ENCODE measurements around the gene DNAJB7. TPM values are rescaled to one million over a fixed set of nuclear protein-coding genes. Genes with fewer than 3 reads are reported as not detected.

The DNAJB7 gene
- total RNA-seq, 1 experiment from 2014 or later: not detected

GRCh38 chr22:40857309-40857855 is 4.5 kb downstream of the DNAJB7 start:
- no peak overlapping the region for H2AFZ ChIP-seq (ENCODE audit: low read length)
- no peak overlapping the region for H2BK12ac ChIP-seq (ENCODE audit: insufficient read length, low read depth, low read length)
- H3K4me1 Mint-ChIP-seq: peaks cover 26 to 28% of the 10 kb centered on the region in 2 experiments
- no peak overlapping the region for H4K8ac ChIP-seq (replicated peaks; ENCODE audit: insufficient read length, low read depth, low read length)
- H3K9me3 Mint-ChIP-seq: no peaks in the 10 kb centered on the region
- H4K91ac ChIP-seq (ENCODE audit: insufficient read length, low read depth, low read length): no peak overlapping the region
- DNase-seq: no peak
- H3K27me3 ChIP-seq (ENCODE audit: insufficient read depth, low read length): no peaks in the 10 kb centered on the region
- H4K20me1 ChIP-seq (ENCODE audit: control insufficient read depth, insufficient read depth, insufficient read length): no peaks in the 10 kb centered on the region
- peaks cover 5 to 21% (median 20%) of the 10 kb centered on the region in 3 experiments for H3K36me3 Mint-ChIP-seq (ENCODE audit: insufficient read depth in 1 of 3, low read depth in 3 of 3)
- H2BK120ac ChIP-seq (ENCODE audit: low read depth, low read length, poor library complexity, severe bottlenecking): no peak overlapping the region
- no CpG with 5 or more reads among the region's 18 CpGs for whole genome bisulfite sequencing (ENCODE audit: extremely low coverage, insufficient read length, low lambda C conversion rate)
- H3K79me2 ChIP-seq (ENCODE audit: insufficient read depth, low read length): peaks cover 50% of the 10 kb centered on the region; the same call in 1 of the 2 replicates
- peak overlapping the region; percentile 84 for H3K4me2 ChIP-seq (ENCODE audit: insufficient read depth, insufficient read length, low read length)
- H3K23me2 ChIP-seq (ENCODE audit: insufficient read length, low read depth, low read length, poor library complexity, severe bottlenecking): peaks cover 5% of the 10 kb centered on the region
- TF ChIP-seq CTCF (conservative IDR thresholded peaks at IDR 0.05): no peak
- peak overlapping the region; percentile 99 to 100 (median 100) for H3K27ac Mint-ChIP-seq
- H3K27ac ChIP-seq (ENCODE audit: insufficient read length, low read depth, low read length): peak overlapping the region; percentile 97
- no peak overlapping the region for H3K23ac ChIP-seq (ENCODE audit: insufficient read length, low read depth, low read length)
- no peak overlapping the region for H2BK20ac ChIP-seq (ENCODE audit: low read depth, low read length, poor library complexity, severe bottlenecking)
- no peak overlapping the region for H3T11ph ChIP-seq (ENCODE audit: low read length)
- H4K5ac ChIP-seq (ENCODE audit: insufficient read length, low read depth, low read length): no peak overlapping the region
- peak overlapping the region; percentile 88 for H3K9ac ChIP-seq (ENCODE audit: extremely low read depth, insufficient read length, low read length)
- H2BK15ac ChIP-seq (ENCODE audit: low read depth, low read length): no peak overlapping the region
- peak overlapping the region; percentile 99 for H3K4me3 Mint-ChIP-seq
- H3K79me1 ChIP-seq (ENCODE audit: insufficient read depth, low read depth, low read length, poor library complexity, severe bottlenecking): peaks cover 6% of the 10 kb centered on the region
- H2BK5ac ChIP-seq (ENCODE audit: insufficient read length, low read length): no peak overlapping the region
- H3K9me3 ChIP-seq (ENCODE audit: control insufficient read depth, low read depth, low read length): no peaks in the 10 kb centered on the region
- H3K56ac ChIP-seq (ENCODE audit: insufficient read length, low read depth, low read length): no peak overlapping the region
- H3K14ac ChIP-seq (ENCODE audit: insufficient read depth, low read length): peak overlapping the region; percentile 90
- no peaks in the 10 kb centered on the region for H3K27me3 Mint-ChIP-seq (ENCODE audit: low read depth)
- H3K4ac ChIP-seq (ENCODE audit: low read depth, low read length): no peak overlapping the region
- peaks cover 2% of the 10 kb centered on the region; the same call in 1 of the 2 replicates for H3K4me1 ChIP-seq (ENCODE audit: insufficient read depth, low read length)
- no peak overlapping the region for H2AK5ac ChIP-seq (ENCODE audit: insufficient read length, low read length)
- peak overlapping the region; percentile 55 for H3K18ac ChIP-seq (ENCODE audit: insufficient read length, low read depth, low read length)
